Caco-2 (cell line): ENCODE results near the gene PPFIBP1. TPM values are rescaled to one million over a fixed set of nuclear protein-coding genes. Genes with fewer than 3 reads are reported as not detected.

Experiments
- BruUV-seq: library from RNA; stranded (reverse); fragments of 400-500 nt; replicated peaks from 2 replicates; lab custom pipeline; 2021; lab: Mats Ljungman, UMichigan
- CTCF ChIA-PET: fragments of 300-600 bp; sonication (Branson Sonifier 250); formaldehyde crosslinking; loops from one replicate; lab custom pipeline; 2022; ENCODE audit warnings: antibody characterized with exemption; lab: Charles Lee
- POLR2A ChIA-PET: fragments of 300-600 bp; sonication (Branson Sonifier 250); formaldehyde crosslinking; loops from one replicate; lab custom pipeline; 2022; ENCODE audit warnings: antibody characterized with exemption; lab: Charles Lee
- DNase-seq, 2 experiments: peaks; one replicate each; pipeline versions ENCODE4 v3.0.0 to v3.0.0-alpha.2; 2020 to 2022
- H3K27me3 ChIP-seq: replicated peaks from 2 replicates; pipeline ENCODE4 v1.6.0; 2011; ENCODE audit warnings: low read length; ENCODE audit not compliant: control insufficient read depth, insufficient read depth
- H3K36me3 ChIP-seq: 2 replicates; pipeline ENCODE4 v1.5.1; 2011; ENCODE audit warnings: low read length; ENCODE audit not compliant: control insufficient read depth, insufficient read depth
- H3K4me1 ChIP-seq: fragments of 250-450 bp; sonication (Bioruptor Pico); 2 replicates; pipeline ENCODE4 v1.5.1; 2020; ENCODE audit warnings: mild to moderate bottlenecking
- H3K4me3 ChIP-seq: 2 replicates; pipeline ENCODE4 v1.5.1; 2011; ENCODE audit warnings: low read depth, mild to moderate bottlenecking, control low read depth, low read length
- H3K9me3 ChIP-seq: fragments of 250-450 bp; sonication (Bioruptor Pico); 2 replicates; pipeline ENCODE4 v1.5.1; 2020; ENCODE audit warnings: mild to moderate bottlenecking, moderate library complexity
- H3K27ac Mint-ChIP-seq: one replicate; pipeline ENCODE4 v1.8.0; 2022; ENCODE audit warnings: mixed read lengths; ENCODE audit not compliant: unreplicated experiment
- H3K27me3 Mint-ChIP-seq: one replicate; pipeline ENCODE4 v1.8.0; 2022; ENCODE audit warnings: mixed read lengths; ENCODE audit not compliant: insufficient read depth, unreplicated experiment
- H3K36me3 Mint-ChIP-seq: one replicate; pipeline ENCODE4 v1.8.0; 2022; ENCODE audit warnings: mild to moderate bottlenecking, mixed read lengths; ENCODE audit not compliant: insufficient read depth, unreplicated experiment
- H3K4me1 Mint-ChIP-seq: one replicate; pipeline ENCODE4 v1.8.0; 2022; ENCODE audit warnings: low read depth, mixed read lengths; ENCODE audit not compliant: unreplicated experiment
- H3K4me3 Mint-ChIP-seq: one replicate; pipeline ENCODE4 v1.8.0; 2022; ENCODE audit warnings: mild to moderate bottlenecking, moderate library complexity, mixed read lengths; ENCODE audit not compliant: unreplicated experiment
- H3K9me3 Mint-ChIP-seq: one replicate; pipeline ENCODE4 v1.8.0; 2022; ENCODE audit warnings: mixed read lengths; ENCODE audit not compliant: unreplicated experiment
- CTCF ChIP-seq, 2 experiments: fragments of 200-600 bp in 1 of 2; IDR thresholded peaks; 1 replicate in 1 of 2; 2 replicates in 1 of 2; pipeline versions ENCODE4 v1.5.1 to v1.8.0; 2011 to 2022; ENCODE audit warnings: antibody characterized with exemption in 1 of 2, control low read depth in 1 of 2, inconsistent platforms in 1 of 2, low read depth in 1 of 2, low read length in 1 of 2, mild to moderate bottlenecking in 1 of 2, moderate library complexity in 1 of 2; ENCODE audit not compliant: insufficient read depth in 1 of 2, severe bottlenecking in 1 of 2, unreplicated experiment in 1 of 2
- intact Hi-C: fragments of 100-400 bp; cut with micrococcal nuclease; formaldehyde crosslinking; loops from one replicate; pipeline ENCODE4 v1.10.0; 2022; ENCODE audit not compliant: unreplicated experiment
- total RNA-seq: library from RNA; stranded (reverse); gene quantifications from 2 replicates; pipeline ENCODE4 v1.2.3, GENCODE V29; 2022

PPFIBP1 gene
- total RNA-seq, 1 experiment from 2014 or later: 109 TPM

GRCh38 chr12:27478949-27479348, 45.1 kb upstream of the PPFIBP1 start:
- no peak for DNase-seq
- Mint-ChIP-seq H3K27ac (no peak overlapping the region), H3K4me1 (no peaks in the 10 kb centered on the region), H3K36me3 (no peaks in the 10 kb centered on the region), H3K27me3 (no peaks in the 10 kb centered on the region), H3K4me3 (no peak overlapping the region), H3K9me3 (peaks cover 52% of the 10 kb centered on the region)
- BruUV-seq: no TSS peak
- TF ChIP-seq CTCF (IDR thresholded peaks at IDR 0.05; ENCODE audit: insufficient read depth in 1 of 2, low read depth in 1 of 2, low read length in 1 of 2, severe bottlenecking in 1 of 2, unreplicated experiment in 1 of 2): no peak
- no peaks in the 10 kb centered on the region for H3K4me1 ChIP-seq
- no peaks in the 10 kb centered on the region for H3K27me3 ChIP-seq
- intact Hi-C loops: no loop called here
- H3K4me3 ChIP-seq: no peak overlapping the region
- H3K9me3 ChIP-seq: peaks cover 15% of the 10 kb centered on the region
- no peaks in the 10 kb centered on the region for H3K36me3 ChIP-seq
- CTCF ChIA-PET: no interaction called here
- POLR2A ChIA-PET: no interaction called here

GRCh38 chr12:27480016-27480415, 44.0 kb upstream of the PPFIBP1 start:
- Mint-ChIP-seq H3K4me1 (no peaks in the 10 kb centered on the region), H3K36me3 (no peaks in the 10 kb centered on the region), H3K27ac (no peak overlapping the region), H3K27me3 (no peaks in the 10 kb centered on the region), H3K4me3 (no peak overlapping the region), H3K9me3 (peaks cover 48% of the 10 kb centered on the region)
- BruUV-seq: no TSS peak
- CTCF ChIA-PET: no interaction called here
- H3K36me3 ChIP-seq: no peaks in the 10 kb centered on the region
- no peaks in the 10 kb centered on the region for H3K27me3 ChIP-seq
- H3K4me3 ChIP-seq: no peak overlapping the region
- intact Hi-C loops: no loop called here
- peaks cover 15% of the 10 kb centered on the region for H3K9me3 ChIP-seq
- POLR2A ChIA-PET: no interaction called here
- DNase-seq: no peak
- TF ChIP-seq CTCF (IDR thresholded peaks at IDR 0.05; ENCODE audit: insufficient read depth in 1 of 2, low read depth in 1 of 2, low read length in 1 of 2, severe bottlenecking in 1 of 2, unreplicated experiment in 1 of 2): no peak
- H3K4me1 ChIP-seq: no peaks in the 10 kb centered on the region

- Histone ChIP-seq H3K36me3 (no peaks in the 10 kb centered on the region), H3K4me1 (no peaks in the 10 kb centered on the region), H3K27me3 (no peaks in the 10 kb centered on the region), H3K9me3 (no peaks in the 10 kb centered on the region), H3K4me3 (no peak overlapping the region)
- TF ChIP-seq CTCF (IDR thresholded peaks at IDR 0.05; ENCODE audit: insufficient read depth in 1 of 2, low read depth in 1 of 2, low read length in 1 of 2, severe bottlenecking in 1 of 2, unreplicated experiment in 1 of 2): no peak
- H3K4me1 Mint-ChIP-seq: no peaks in the 10 kb centered on the region
- DNase-seq: no peak
- H3K36me3 Mint-ChIP-seq: no peaks in the 10 kb centered on the region
- intact Hi-C loops: no loop called here
- no peaks in the 10 kb centered on the region for H3K27me3 Mint-ChIP-seq
- POLR2A ChIA-PET: no interaction called here
- no TSS peak for BruUV-seq
- H3K27ac Mint-ChIP-seq: no peak overlapping the region
- H3K9me3 Mint-ChIP-seq: no peaks in the 10 kb centered on the region
- H3K4me3 Mint-ChIP-seq: no peak overlapping the region
- CTCF ChIA-PET: no interaction called here
Observed at GRCh38 chr12:27486961-27487360, 37.0 kb upstream of the PPFIBP1 start.
